ENCODE measurements around the gene COMT.

Gene COMT

DNA sequence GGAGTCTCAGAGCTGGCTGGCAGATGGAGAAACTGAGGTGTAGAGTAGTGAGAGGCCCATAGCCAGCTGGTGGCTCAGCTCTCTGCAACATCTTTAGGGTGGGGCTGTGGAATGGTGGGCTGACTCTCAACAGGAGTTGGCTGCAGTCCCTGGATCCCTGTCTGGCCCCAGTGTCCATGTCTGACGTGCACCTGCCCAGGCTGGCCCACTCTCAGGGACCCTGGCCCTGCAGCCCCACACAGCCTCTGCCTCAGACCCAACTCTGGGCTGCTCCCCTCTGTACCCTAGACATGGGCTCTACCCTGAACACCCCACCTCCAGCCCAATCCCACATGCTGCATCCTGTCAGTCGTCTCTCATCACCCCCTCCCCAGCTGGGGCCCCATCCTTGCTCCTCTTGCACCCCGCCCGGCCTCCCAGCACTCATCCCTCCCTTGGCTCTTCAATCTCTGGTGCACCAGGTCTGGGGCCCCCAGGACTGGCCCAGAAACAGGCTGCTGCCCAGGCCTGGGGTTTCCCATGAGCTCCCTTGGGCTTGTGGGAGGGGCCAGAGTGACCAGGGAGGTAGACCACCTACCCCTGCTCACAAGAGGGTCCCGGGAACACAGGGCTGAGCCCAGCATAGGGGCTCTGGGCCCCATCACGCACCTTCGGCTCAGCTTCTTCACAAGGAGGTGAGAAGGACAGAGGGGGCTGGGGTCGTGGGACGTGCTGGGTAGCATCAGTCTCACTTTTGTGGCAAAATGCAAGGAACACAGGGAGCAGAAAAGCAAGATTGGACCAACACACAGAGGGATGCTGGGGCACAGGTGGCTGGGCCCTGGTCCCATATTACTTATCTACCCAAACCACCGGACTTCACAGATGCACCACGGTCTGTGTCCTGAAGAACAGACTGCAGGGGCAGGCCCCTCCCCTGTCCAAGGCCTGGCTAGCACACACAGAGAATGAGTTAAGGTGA, 43.6 kb downstream of the COMT start:
- DNase-seq = no peak

DNA sequence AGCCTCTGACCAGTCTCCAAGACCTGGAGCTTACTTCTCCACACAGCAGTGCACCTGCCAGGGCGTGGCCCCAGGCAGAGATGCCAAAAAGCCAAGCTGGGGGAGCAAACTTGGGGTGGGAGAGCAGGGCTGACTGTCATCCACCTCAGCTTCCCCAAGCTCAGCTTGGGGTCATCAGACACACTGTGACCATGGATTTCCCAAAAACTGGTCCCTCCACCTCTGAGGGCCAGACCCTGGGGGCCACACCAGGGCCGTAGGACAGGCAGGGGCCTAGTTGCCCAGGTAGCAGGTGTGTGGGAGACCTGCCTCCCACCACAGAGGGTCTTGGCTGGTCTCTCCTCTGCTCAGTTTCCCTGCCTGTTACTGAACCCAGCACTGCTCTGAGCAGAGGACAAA, 44.4 kb downstream of the COMT start:
- no peak for DNase-seq

DNA sequence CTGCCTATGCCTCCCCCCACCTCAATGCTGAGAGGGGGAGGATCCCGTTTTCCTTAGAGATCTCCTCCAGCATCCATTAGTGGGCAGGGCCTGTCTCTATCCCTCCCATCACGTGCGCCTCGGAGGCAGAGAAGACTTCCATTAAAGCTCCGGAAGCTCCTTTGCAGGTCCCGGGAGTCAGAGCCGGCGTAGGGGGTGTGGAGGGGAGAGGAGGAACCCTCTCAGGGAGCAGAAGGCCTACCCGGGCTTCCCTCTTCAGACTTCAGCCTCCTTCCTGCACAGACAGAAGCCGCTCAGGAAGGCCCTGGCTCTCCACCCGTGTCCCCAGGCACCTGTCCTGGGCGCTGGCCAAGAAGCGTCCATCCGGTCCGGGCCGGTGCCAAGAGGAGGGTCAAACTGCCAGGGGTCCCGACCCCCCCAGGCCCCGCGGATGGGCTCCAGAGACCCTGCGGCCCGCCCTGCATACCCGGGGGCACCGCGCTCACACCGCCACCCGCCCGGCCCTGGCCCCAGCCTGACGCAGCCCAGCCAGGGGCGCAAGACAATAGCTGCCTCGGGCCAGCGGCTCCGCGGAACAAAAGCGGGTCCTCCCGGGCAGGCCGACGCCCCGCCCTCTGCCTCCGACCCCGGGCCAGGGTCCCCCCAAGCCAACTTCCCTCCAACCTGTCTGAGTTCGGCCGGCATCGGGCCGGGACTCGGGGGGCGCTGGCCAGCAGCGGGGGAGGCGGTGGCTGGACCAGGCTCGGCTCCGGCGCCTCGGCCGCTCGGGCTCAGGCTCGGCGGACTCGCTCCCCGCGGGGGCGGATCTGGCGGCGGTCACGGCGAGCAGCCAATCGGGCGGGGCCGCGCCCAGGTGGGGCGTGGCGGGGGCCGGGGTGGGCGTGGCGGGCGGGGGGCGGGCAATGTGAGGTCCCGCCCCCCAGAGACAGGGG, 45.1 kb downstream of the COMT start:
- DNase-seq = peak; percentile 65

DNA sequence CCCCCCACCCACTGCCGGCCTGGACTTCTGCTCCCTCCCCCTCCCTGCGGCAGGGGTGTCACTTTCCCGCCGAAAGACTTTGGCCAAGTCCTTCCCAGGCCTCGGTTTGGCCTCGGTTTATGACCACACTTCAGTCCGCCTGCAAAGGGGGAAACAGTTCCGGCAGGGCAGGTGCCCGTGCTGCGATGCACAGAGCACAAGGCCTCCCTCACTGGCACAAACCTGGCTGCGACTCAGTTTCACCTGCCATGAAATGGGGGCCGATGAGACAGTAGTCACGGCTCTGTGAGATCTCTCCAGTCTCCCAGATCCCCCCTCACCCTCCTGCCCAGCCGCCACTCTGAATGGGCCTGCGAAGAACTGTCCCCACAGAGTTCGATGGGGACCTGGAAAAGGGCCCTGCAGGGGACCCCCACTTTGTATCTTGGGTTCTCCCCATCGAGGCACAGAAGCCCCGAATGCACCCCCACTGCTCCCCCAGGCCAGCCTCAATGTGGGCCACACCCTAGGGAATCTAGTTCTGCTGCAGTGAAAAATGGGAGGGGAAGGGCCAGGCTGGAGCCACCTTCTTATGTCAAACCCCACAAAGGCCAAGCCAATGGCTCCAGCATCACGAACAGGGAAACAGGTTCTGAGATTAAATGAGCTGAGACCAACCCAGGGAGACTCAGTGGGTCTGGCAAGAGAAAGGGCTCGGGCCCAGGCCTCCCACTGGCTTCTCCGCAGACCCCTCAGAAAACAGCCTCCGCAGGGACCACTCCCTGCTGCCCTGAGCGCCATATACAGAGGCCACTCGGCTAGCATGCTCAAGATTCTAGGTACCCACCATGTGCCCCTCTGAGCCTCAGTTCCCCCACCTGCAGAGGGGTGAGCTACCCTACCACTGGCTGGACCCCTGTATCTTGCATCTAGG, 46.1 kb downstream of the COMT start:
- DNase-seq = no peak

DNA sequence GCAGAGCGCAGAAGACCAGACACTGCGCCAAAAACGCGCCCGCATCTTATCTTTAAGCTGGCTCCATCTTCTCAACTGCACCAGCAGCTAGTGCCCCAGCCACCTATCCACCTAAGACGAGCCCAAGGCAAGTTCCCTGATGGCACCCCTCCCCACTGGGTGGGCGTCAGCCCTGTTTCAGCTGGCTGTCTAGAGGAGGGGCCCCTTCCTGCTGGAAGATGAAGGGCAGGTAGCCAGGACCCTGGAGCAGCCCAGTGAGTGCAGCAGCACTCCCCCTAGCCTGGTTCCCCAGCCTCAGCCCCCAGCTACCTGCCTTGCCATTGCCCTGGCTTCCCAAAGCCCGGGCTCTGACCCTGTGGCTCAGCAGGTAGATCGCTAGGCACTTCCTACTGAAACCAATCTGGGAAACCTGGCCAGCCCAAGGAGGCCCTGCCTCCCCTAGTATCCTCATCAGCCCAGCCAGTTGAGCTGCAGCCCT, 46.8 kb downstream of the COMT start:
- no peak for DNase-seq

DNA sequence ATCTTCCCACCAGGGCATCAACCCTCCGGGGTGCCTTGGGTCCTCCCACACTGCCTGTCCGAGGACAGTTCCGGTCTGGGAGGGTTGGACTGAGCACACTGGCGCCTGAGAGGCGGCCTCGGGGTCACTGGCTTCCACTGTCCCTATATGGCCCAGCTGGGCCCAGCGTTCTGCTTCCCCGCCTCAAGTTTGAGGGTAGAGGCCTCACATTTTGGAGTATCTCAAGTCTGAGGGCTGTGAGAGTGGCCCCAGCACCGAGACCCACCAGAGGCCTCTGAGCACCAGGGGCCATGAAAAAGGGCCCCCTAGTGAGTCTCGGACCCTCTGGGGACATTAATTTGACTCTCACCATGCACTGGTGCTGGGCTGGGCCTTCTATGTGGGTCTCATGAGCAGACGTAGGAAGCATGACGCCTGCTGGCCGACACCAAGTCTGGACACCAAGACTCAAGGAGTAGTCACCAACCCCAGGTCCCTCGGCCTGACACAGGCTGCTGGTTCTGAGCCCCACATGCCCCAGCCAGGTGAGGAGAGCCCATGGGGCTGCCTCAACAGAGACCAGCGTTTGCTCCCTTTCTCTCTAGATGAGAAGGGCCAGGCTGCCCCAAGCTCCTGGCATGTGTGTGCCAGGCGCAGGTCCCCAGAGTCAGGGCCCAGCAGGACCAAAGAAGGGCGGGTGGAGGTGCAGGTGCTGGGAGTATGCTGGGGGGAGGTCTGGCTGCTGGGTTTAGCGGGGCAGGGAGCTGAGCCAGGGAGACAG, 47.6 kb downstream of the COMT start:
- no peak for DNase-seq

DNA sequence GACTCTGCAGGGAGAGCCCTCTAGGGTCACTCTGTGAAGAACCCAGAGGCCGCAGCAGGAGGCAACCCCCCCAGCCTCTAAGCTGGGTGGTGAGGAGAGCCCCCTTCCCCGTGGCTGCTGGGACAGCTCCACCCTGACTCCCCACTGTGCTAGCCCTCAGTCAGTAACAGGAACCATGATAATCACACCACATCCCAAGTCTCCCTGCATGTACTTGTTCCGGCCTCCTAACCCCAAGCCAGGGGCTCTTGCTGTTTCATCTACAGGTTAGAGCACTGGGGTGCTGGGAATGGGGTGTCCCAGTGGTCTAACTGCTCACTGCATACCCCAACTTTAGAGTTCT, 48.1 kb downstream of the COMT start:
- no peak for DNase-seq

DNA sequence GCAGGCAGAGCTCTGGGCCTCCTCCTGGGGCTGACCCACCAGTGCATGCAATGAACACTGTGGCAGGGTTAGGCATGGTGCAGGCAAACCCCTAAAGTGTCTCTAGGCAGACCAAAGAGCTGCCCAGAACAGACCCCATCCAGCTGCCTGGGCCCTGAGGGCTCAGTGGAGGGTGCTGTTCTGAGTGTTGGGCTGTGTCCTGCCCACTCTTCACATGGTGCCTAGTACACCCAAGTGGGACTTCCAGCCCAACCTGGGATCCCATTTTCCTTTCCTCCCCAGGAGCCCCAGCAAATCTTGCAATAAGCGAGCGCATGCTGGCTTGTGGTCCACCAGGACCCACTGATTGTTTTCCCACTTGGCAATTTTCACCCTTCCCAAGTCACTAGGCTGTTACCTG, 48.6 kb downstream of the COMT start:
- no peak for DNase-seq

DNA sequence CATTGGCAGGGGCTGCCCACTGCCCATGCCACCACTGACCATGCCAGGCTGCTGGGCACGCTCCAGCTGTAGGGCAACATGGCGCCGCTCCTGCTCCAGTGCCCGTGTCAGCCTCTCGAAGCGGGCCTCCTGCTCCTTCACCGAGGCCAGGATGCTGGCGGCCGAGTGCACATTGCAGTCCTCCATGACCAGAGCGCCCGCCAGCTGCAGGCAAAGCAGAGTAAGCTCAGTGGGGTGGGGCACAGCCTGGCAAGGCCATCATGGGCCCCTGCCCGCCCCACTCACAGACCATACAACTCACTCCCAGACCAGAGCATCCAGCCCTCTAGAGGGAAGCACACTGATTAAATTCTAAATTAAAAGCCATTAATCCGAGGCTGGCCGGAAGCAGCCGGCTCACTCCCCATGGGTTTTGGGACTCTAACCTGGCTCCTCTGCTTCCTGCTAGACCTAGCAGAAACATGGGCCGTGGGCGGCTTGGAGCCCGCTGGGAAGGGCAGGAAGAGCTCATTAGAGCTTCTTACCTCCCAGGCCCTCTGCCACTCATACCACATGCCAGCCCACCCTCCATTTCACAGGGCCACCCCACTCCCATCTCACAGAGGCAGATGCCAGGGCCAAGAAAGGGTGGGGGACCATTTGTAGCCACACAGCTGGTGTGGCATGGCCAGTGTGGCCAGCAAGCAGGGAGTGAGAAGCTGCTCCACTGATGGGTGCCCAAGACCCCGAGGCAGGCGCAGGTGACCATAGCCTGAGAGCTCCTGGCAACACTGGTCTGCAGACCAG, 49.2 kb downstream of the COMT start:
- no peak for DNase-seq

DNA sequence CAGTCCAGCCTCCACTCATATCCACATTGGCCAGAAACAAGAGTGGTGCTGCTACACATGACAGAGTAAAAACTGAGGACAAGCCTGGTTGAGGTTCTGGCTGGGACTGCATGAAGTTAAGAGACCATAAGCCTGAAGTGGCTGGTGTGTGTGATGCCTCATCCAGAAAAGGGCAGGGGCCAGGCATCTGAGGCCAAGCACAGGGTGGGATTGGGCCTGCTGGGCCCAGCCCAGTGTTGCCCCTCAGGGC, 49.7 kb downstream of the COMT start:
- no peak for DNase-seq

DNA sequence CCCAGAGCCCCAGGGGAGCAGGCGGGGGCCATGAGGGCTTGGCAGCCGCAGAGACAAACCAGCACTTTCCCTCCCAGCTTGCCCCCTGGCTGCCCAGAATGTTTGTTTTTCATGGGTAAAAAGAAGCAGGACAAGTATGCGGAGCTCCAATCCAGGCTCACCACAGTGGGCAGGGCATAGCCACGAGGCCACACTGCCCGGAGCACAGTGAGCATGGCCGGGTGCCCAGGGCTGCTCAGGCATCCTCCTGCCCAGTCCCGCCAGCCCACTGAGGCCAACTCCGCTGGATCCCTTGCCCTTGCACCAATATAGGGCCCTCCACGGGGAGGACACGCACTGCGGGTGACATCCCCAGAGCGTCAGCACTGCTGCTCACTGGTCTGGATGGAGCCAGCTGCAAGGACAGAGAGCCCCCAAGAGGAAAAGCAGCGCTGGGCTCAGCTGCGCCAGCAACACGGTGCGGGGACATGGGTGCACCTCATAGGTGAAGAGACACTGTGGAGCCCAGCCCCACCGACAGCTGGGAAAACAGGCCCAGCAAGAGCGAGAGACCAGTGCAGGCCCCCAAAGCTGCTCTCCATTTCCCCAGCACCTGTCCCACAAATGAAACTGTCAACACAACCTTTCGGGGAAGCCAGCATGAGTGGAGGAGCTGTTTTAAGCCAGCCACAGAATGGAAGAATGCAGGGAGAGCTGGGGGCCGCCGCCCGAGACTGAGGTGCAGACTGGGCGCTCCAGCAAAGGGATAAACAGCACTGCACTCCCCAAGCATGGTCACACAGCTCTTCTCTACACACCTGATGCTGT, 50.3 kb downstream of the COMT start:
- no peak for DNase-seq

DNA sequence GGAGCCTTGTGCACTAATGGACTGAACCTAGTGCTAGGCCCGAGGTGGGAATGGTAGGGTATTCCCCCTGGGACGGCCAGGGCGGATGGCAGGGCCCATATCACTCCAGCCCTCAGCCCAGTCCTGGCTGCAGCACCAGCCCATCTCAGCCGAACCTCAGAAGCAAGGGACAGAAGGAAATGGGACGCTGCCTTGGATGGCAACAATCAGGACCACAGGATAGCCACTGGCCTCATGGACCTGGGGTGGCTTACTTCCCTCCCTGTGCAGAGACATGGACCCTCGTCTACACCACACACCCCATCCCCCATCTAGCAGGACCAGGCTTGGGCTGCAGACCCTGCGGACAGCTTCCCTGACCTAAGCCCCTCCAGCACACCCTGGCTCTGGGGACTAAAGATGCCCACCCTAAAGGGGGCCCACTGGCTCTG, 50.9 kb downstream of the COMT start:
- no peak for DNase-seq

DNA sequence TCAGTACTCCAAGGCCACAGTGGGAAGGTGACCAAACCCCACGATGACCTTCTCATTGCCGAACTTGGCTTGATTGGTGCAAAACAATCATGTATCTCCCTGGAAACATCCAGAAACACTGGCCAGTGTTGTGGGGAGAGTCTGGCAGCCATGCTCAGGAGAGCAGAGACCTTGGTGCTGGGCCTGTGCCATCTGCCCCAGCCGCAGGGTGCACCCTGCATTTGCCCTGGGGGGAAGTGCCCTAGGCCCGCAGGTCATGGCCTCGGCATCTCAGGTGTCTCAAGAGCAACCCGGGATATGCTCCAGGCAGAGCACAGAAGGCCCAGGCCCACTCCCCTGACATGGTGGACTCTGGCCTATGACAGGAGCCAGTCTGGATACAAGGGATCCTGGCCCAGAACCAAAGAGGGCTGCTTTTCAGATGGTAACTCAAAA, 51.4 kb downstream of the COMT start:
- no peak for DNase-seq

DNA sequence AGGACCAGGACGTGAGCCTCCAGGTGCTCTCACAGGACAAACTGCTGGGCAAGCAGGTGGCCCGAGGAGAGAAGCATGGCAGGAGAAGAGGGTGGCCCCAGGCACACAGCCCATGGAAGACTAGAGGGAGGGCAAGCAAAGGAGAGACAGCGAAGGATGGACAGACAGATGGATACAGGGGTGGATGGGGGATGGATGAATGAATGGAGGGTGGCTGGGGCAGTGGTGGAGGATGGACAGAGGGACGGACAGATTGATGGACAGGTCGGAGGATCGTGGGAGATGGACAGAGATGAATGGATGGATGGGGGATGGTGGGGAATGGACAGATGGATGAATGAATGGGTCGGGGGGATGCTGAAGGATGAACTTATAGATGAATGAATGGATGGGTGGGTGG, 52.4 kb downstream of the COMT start:
- DNase-seq = no peak

DNA sequence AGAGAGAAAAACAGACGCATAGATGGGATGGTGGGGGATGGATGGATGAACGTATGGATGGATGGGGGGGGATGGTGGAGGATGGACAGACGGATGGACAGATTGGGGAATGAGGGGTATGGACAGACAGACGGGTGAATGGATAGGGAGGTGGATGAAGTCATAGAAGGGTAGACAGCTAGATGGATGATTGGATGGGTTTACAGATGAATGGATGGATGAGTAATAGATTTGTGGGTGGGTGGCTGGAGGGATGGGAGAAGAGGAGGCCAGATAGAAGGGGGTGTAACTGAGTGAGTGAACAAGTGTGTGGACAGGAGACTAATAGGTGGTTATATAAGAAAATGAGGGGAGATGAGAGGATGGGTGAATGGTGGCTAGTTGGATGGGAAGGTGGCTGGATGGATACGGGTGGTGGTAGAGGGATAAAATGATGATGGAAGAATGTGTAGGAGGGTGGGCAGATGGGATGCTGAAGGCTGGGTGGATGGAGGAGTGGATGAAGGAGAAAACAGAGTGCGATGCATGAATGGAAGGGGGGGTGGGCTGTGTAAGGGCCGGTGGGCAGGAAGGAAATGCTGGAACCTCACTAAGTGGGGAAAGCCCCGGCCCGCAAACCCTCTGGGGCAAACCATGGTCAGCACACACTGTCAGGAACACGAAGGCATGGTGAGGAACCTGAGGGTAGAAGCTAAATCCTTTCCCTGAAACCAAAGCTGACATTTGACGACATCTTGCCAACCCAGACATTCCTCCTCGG, 53.5 kb downstream of the COMT start:
- no peak for DNase-seq

DNA sequence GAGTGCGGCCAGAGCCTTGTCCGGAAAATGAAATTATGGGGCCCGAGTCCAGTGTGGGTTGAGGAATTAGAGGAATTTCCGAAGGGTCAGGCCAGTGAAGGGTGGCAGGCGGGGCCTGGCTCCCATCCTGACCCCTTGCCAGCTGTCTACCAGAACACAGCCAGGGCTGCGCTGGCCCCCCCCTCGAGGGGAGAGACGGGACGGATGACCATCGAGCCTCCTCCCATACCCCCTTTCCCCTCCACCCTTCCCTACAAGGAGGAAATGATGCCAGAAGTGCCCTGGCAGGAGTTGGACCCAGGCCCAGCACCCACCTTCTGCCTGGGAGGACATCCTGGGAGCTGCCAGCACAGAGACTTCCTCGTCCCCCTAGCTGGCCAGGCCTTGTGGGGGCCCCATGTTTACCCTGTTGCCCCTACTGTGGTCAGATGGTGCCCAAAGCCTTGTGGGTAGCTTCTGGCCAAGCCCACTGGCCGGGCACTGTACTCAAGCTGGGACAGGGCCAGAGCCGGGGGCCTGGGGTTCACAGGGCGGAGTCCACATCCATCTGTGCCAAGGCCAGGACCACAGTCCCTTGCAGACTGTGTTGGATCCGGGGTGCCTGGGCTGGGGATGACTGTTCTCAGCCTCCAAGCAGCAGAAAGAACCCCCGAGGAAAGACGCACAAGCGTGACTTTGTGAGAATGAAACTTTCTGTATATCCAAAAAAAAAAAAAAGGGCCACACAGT, 54.2 kb downstream of the COMT start:
- DNase-seq = no peak

DNA sequence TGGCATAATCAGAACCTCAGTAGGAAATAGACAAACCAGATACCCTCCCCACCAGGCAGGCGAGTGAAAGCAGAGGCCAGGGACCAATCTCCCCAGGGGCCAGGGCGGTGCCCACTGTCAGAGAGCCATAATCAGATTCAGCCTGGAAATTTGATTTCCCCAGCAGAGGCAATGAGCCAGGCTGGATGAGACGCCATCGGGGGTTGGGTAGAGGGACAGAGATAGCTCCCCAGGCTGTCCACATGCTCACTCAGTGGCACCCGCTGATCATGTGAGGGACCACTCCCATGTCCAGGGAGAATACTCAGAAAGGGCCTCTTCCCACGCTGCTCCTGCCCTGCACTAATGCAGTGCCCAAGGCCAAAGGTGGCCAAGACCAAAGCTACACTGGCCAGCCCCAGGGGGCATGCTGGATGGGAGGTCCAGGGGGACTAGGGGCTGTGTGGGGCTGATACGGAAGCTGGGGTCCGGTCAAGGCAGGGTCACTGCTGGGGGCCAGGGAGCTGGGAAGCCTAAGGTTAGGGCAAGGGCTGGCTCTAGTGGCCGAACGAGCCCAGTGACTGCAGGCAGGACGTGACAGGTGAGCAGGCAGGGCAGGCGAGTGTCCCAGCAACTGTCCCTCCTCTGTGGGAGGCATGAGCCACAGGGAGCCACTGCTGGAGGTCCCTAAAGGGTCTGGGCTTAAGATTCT, 55.3 kb downstream of the COMT start:
- DNase-seq = no peak

DNA sequence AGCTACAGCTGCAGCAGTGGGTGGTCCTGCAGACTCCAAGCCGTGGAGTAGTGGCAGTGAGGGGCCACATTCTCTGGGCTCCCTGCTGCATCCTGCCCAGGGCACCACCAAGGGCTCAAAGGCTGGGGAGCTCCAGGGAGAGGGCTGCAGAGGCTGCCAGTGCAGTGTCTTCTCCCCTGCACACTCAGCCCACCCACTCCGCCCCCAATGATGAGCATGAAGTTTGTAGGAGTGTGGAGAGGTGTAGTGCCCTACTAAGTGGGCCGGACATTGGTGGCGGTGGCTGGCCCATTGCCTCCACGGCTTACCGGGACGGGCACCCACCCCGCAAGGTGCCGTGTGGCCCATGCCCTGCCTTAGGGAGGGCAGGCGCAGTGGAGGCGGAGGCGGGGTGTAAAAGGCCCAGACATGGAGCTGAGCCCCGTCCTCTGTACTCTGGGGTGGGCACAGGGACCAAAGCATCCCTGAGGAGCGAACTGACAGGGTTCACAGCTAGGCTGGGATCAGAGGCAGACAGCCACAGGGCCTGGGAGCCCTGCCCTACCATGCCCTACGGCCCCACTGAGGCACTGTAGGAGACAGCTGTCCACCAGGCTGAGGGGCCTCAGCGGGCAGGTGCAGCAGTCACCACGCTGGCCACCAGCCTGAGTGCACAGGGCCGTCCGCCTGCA, 56.1 kb downstream of the COMT start:
- no peak for DNase-seq

All from stimulated activated CD4-positive, alpha-beta T cell treated with anti-CD3 and anti-CD28 coated beads, Interleukin-1b, Interleukin-23, amount 100 ng/mL, for 48 hours (primary cell).